Umbilical cord (tissue), 2 donors: Measurements from ENCODE around the gene MAP1LC3B2. TPM values are rescaled to one million over a fixed set of nuclear protein-coding genes. Genes with fewer than 3 reads are reported as not detected.
A peak's percentile ranks its signal among the peaks of the same experiment; 100 is the strongest.
"Not testable (repeated sequence)": the region's sequence is repeated elsewhere in the genome, so short reads cannot be mapped to it uniquely, and the experiment has no call there.

Experiments used
- DNase-seq: peaks from one replicate; pipeline ENCODE4 v3.0.0-alpha.2; 2015; ENCODE audit warnings: low spot score
- total RNA-seq: library from RNA; depleted of rRNA; stranded (reverse); fragments of >200 nt; gene quantifications from one replicate; pipeline ENCODE4 v1.2.3, GENCODE V29; 2014; ENCODE audit warnings: low replicate concordance; ENCODE audit not compliant: insufficient read depth

MAP1LC3B2 gene
- total RNA-seq, 1 donor from 2014 or later = 7.7 TPM

- DNase-seq = no peak
Measured at GRCh38 chr12:116556964-116557698, 2.0 kb upstream of the MAP1LC3B2 start.

GRCh38 chr12:116558280-116559161, 660 bp upstream of the MAP1LC3B2 start:
- no peak for DNase-seq

GRCh38 chr12:116561181-116561821, 2.1 kb downstream of the MAP1LC3B2 start:
- no peak for DNase-seq

- no peak for DNase-seq
Measured at GRCh38 chr12:116562090-116562489, 2.9 kb downstream of the MAP1LC3B2 start.

- DNase-seq = no peak
Measured at GRCh38 chr12:116563262-116563661, 4.1 kb downstream of the MAP1LC3B2 start.

- DNase-seq = no peak
Measured at GRCh38 chr12:116564080-116564479, 4.9 kb downstream of the MAP1LC3B2 start.

- not testable (repeated sequence) for DNase-seq
Measured at GRCh38 chr12:116565221-116565620, 6.0 kb downstream of the MAP1LC3B2 start.

GRCh38 chr12:116565963-116566362, 6.8 kb downstream of the MAP1LC3B2 start:
- no peak for DNase-seq

GRCh38 chr12:116568203-116568602, 9.0 kb downstream of the MAP1LC3B2 start:
- no peak for DNase-seq

- no peak for DNase-seq
Measured at GRCh38 chr12:116571089-116571488, 11.9 kb downstream of the MAP1LC3B2 start.

GRCh38 chr12:116573776-116574175, 14.6 kb downstream of the MAP1LC3B2 start:
- no peak for DNase-seq

GRCh38 chr12:116575754-116576153, 16.6 kb downstream of the MAP1LC3B2 start:
- DNase-seq = not testable (repeated sequence)

GRCh38 chr12:116577154-116577561, 18.0 kb downstream of the MAP1LC3B2 start:
- DNase-seq = no peak

- no peak for DNase-seq
Measured at GRCh38 chr12:116578051-116578450, 18.9 kb downstream of the MAP1LC3B2 start.

- peak; percentile 91 for DNase-seq
Measured at GRCh38 chr12:116582610-116583009, 23.4 kb downstream of the MAP1LC3B2 start.

- no peak for DNase-seq
Measured at GRCh38 chr12:116583129-116583694, 24.0 kb downstream of the MAP1LC3B2 start.

- DNase-seq = no peak
Measured at GRCh38 chr12:116587270-116587669, 28.1 kb downstream of the MAP1LC3B2 start.

- no peak for DNase-seq
Measured at GRCh38 chr12:116588390-116589028, 29.3 kb downstream of the MAP1LC3B2 start.

GRCh38 chr12:116589581-116589980, 30.4 kb downstream of the MAP1LC3B2 start:
- peak; percentile 76 for DNase-seq

- no peak for DNase-seq
Measured at GRCh38 chr12:116590561-116590960, 31.4 kb downstream of the MAP1LC3B2 start.
